NCI-H2107 (cell line): ENCODE measurements around the gene OSBPL5.

Experiments used
- DNase-seq: peaks from one replicate; lab custom pipeline; 2025; lab: John Stamatoyannopoulos, UW

Gene OSBPL5

GRCh38 chr11:3051196-3052108 is 113.7 kb downstream of the OSBPL5 start:
- DNase-seq = no peak

- no peak for DNase-seq
These were observed 114.5 kb downstream of the OSBPL5 start for GRCh38 chr11:3050386-3051195.

DNA sequence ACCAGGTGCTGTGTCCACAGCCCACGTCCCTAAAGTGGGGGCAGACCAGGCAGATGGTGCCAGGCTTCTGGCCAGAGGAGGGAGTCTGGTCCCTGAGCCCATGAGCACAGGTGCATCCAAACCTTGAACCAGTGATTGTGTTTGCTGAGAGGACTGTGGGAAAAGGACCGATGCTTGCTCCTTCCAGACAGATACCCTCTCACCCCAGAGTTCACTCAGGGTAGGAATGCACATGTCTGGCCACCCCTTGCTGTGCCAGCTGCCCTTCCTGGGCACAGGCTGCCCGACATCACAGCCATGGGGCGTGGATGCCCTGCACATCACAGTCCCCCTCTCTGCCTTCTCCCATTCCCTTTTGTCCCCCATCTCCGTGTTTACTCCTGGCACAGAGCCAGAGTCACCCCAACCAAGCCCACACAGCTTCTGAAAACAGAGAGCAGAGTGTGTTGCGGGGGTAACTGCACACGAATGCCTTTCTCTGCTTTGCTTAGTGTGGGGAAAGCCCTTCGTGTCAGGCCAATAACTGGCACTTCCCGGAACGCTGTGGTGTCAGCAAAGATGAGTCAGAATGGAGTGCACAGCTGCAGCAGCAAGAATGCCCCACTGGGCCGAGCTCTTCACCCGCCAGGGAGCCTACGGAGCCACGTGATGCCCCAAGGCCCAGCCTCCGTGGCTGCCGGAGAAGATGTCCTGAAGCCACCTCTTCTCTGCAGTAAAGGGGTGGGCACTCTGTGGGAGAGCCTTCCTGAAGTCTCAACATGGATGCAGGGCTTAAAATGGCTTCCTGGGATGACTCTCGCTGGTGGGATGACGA is 115.5 kb downstream of the OSBPL5 start:
- peak; percentile 34 for DNase-seq

- DNase-seq = no peak
These were observed 117.5 kb downstream of the OSBPL5 start for GRCh38 chr11:3047637-3048036.

- DNase-seq = no peak
These were observed 118.5 kb downstream of the OSBPL5 start for GRCh38 chr11:3046641-3047040.

DNA sequence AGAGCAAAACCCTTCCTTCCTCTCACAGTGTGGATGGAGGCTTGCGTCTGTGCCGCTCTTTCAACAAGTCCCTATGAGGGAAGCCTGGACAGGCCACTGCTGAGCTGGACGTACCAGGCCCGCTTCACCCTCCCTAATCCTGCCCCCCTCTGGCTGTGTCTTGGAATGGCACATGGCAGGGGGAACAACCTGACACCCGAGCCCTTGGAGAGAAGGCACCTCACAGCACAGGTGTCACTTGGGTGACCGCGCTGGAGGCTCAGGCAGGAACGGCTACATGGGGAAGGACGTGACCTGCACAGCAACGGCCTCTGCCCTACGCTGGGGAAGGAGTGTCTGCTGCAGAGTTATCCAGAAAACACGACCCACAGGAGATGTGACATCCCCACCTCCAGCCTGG is 118.9 kb downstream of the OSBPL5 start:
- no peak for DNase-seq

DNA sequence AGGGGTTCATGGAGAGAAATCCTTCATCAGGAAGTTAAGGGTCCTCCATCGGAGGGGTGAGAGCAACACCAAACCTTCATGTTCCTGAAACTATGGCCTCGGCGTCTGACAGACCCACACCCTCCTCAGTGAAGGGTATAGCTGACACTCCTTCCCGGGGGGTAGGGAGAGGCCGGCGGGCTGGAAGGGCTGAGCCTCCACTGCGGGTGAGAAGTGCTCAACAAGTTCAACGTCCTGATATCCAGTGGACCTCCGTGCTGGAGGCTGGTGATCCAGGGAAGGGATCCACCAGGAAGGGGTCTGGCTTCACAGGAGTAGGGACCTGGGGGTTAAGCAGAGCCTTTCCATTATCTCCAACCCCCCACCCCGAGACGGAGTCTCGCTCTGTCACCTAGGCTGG is 120.2 kb downstream of the OSBPL5 start:
- DNase-seq = no peak

GRCh38 chr11:3044004-3044403 is 121.1 kb downstream of the OSBPL5 start:
- DNase-seq = no peak

DNA sequence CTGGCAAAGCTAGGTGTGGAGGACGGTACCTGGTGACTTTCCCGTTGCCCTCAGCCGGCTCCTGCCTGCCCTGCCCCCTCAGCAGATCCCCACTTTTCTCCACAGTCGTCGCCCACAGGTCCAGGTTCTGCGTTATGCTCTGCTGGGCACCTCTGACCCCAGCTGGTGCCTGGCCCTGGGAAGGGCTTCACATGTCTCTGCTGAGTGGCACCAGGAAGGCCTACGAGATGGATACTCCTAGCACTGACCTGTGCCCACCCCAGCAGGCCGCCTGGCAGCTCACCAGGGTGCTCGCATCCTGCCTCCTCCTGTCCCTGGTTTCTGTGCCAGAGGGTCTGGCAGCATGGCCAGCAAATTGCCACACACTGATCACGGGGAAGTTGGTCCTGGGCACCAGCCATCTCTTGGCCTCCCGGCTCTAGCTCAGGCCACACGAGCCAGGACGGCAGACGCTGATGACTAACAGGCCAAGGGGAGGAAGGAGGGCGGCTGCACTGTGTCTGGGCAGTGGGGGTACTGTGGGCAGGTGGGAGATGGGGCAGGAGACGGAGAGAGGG is 121.7 kb downstream of the OSBPL5 start:
- DNase-seq = no peak

GRCh38 chr11:3042496-3043314 is 122.4 kb downstream of the OSBPL5 start:
- no peak for DNase-seq

DNA sequence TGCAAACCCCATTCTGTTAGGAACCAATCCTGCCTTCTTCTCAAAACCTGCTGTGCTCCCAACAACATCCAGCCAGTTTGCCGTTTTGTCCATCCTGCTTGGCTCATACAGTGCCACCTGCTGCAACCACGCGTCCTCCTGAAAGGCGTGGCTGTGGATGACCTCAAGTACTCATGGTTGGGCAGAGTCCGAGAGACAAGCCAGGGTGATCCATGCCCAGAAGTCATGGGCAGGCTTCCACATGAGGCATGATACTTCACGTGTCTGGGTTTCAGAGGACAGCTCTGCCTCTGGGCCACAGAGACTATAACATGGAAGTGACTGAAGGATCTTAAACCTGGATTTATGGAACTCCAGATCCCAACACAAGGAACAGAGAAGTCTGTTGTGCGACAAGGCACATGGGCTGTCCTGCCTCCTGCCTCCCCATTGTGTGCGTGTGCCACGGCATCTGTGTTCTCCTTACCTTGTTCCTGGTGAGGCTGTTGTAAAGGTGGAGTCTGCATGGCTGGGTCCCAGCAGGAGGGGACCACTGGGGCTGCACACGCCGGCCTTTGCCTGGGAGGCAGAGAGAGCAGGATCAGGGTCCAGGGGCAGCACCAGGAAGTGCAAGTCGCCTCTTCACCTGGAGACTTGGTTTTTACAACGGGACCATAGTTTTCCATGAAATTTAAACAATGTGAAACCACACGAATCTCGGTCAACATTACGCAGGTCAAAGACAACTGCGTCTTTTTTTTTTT is 123.2 kb downstream of the OSBPL5 start:
- DNase-seq = no peak

DNA sequence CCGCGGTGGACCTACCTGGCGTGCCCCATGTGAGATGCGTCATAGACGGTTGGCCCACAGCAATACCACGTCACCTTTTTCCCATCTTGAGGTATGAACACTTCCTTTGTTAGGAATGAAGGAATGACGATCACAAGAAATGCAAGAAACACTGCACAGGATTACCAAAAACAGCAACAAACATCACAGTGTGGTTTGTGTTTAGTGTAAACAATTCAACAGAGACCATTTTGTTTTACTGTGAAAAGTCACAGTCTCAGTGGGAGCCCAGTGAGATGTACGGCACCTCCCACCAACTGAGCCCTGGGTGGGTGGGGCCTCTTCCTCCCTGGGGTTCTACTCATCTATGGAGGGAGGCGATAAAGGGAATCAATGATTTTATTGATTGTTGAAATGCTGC is 124.2 kb downstream of the OSBPL5 start:
- DNase-seq = no peak

DNA sequence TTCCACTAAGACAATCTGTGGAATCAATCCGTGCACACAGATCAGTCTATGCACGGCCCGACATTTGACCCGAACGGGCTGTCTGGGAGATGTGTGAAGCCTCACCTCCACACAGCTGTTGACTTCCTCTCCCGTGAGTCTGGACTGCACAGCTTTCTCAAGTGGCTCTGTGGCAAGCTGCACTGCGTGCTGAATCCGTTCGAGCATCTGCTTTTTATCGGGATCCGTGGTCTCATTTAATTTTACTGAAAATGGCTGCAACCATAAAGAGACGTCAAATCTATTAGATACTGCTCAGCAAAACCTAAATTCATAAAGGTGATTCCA is 127.2 kb downstream of the OSBPL5 start:
- DNase-seq = no peak
